HepG2 (cell line): ENCODE results near the gene NECTIN2. TPM values are rescaled to one million over a fixed set of nuclear protein-coding genes. Genes with fewer than 3 reads are reported as not detected.

Experiments used
- AHR ChIP-seq: IDR thresholded peaks from 2 replicates; pipeline ENCODE4 v1.6.1; 2018; ENCODE audit warnings: missing genetic modification reagents, missing compliant biosample characterization
- ARID3A ChIP-seq: IDR thresholded peaks from 2 replicates; pipeline ENCODE4 v1.6.1; 2012; ENCODE audit warnings: low read depth, low read length, improper control_type of control experiment
- FOXO1 ChIP-seq: sonication (generic); formaldehyde crosslinking; IDR thresholded peaks from 2 replicates; pipeline ENCODE4 v1.4.0; 2020; ENCODE audit warnings: missing genetic modification reagents
- PAX8 ChIP-seq: sonication (generic); formaldehyde crosslinking; IDR thresholded peaks from 2 replicates; pipeline ENCODE4 v1.8.0; 2022; ENCODE audit warnings: mild to moderate bottlenecking, missing genetic modification reagents, borderline replicate concordance
- PCBP1 ChIP-seq: fragments of 200-400 bp; formaldehyde crosslinking; IDR thresholded peaks from 2 replicates; pipeline ENCODE4 v1.6.1; 2017; ENCODE audit warnings: mild to moderate bottlenecking, low read depth, low read length, borderline replicate concordance
- PRPF4 ChIP-seq: fragments of 200-400 bp; formaldehyde crosslinking; IDR thresholded peaks from 2 replicates; pipeline ENCODE4 v1.6.1; 2016; ENCODE audit warnings: low read length, low read depth; ENCODE audit not compliant: poor library complexity, severe bottlenecking
- SATB2 ChIP-seq: sonication (generic); formaldehyde crosslinking; IDR thresholded peaks from 2 replicates; pipeline ENCODE4 v1.5.0; 2020; ENCODE audit warnings: missing genetic modification reagents
- SP4 ChIP-seq: sonication (generic); formaldehyde crosslinking; IDR thresholded peaks from 2 replicates; pipeline ENCODE4 v1.8.1; 2023; ENCODE audit warnings: mild to moderate bottlenecking, missing genetic modification reagents
- TOPORS ChIP-seq: sonication (generic); formaldehyde crosslinking; IDR thresholded peaks from 2 replicates; pipeline ENCODE4 v1.8.0; 2023; ENCODE audit warnings: mild to moderate bottlenecking, missing genetic modification reagents
- ZFP36L2 ChIP-seq: sonication (generic); formaldehyde crosslinking; IDR thresholded peaks from 2 replicates; pipeline ENCODE4 v1.4.0; 2020; ENCODE audit warnings: missing genetic modification reagents
- ZNF136 ChIP-seq: sonication (generic); formaldehyde crosslinking; IDR thresholded peaks from 2 replicates; pipeline ENCODE4 v1.8.1; 2022; ENCODE audit warnings: low read depth, mild to moderate bottlenecking, moderate library complexity, missing genetic modification reagents
- ZNF253 ChIP-seq: sonication (generic); formaldehyde crosslinking; IDR thresholded peaks from 2 replicates; pipeline ENCODE4 v1.8.0; 2022; ENCODE audit warnings: mild to moderate bottlenecking, missing genetic modification reagents, borderline replicate concordance
- ZNF432 ChIP-seq: sonication (generic); formaldehyde crosslinking; IDR thresholded peaks from 2 replicates; pipeline ENCODE4 v1.5.0; 2020; ENCODE audit warnings: missing genetic modification reagents, mild to moderate bottlenecking, borderline replicate concordance
- ZNF672 ChIP-seq: sonication (generic); formaldehyde crosslinking; IDR thresholded peaks from 2 replicates; pipeline ENCODE4 v1.8.1; 2022; ENCODE audit warnings: missing genetic modification reagents
- ZNF737 ChIP-seq: sonication (generic); formaldehyde crosslinking; IDR thresholded peaks from 2 replicates; pipeline ENCODE4 v1.5.0; 2020; ENCODE audit warnings: missing genetic modification reagents, mild to moderate bottlenecking, borderline replicate concordance
- ZNF879 ChIP-seq: sonication (generic); formaldehyde crosslinking; IDR thresholded peaks from 2 replicates; pipeline ENCODE4 v1.8.1; 2023; ENCODE audit warnings: missing genetic modification reagents
- ZSCAN5A ChIP-seq: sonication (generic); formaldehyde crosslinking; IDR thresholded peaks from 2 replicates; pipeline ENCODE4 v1.8.0; 2022; ENCODE audit warnings: mild to moderate bottlenecking, missing genetic modification reagents, borderline replicate concordance
- polyA plus RNA-seq, 8 experiments: library from polyadenylated mRNA; depleted of rRNA in 3 of 8; stranded (reverse) in 7 of 8; unstranded in 1 of 8; fragments of >200 nt; fragmentation: Illumina TruSeq in 4 of 8; extraction: Trizol in 4 of 8; gene quantifications; 2 replicates each; pipeline versions ENCODE4 v1.2.1 to v1.2.3, GENCODE V29; 2011 to 2016; ENCODE audit warnings: low read depth in 4 of 8, missing spikeins in 1 of 8, mixed read lengths in 1 of 8; ENCODE audit not compliant: insufficient read depth in 1 of 8
- total RNA-seq, 5 experiments: library from RNA; depleted of rRNA; stranded (reverse); fragments of >200 nt; fragmentation: Illumina TruSeq; extraction: Trizol; gene quantifications; 2 replicates each; pipeline ENCODE4 v1.2.3, GENCODE V29; 2016; ENCODE audit warnings: low read depth in 1 of 5
- TF ChIP-seq, protein P1 (sequence below): sonication (generic); formaldehyde crosslinking; conservative IDR thresholded peaks from 2 replicates; pipeline ENCODE4 v1.4.0; 2020; ENCODE audit warnings: missing genetic modification reagents
- TF ChIP-seq, protein P2 (sequence below): sonication (generic); formaldehyde crosslinking; IDR thresholded peaks from 2 replicates; pipeline ENCODE4 v1.9.0; 2021; ENCODE audit warnings: missing genetic modification reagents, borderline replicate concordance
- TF ChIP-seq, protein P3 (sequence below): sonication (generic); formaldehyde crosslinking; IDR thresholded peaks from 2 replicates; pipeline ENCODE4 v1.8.0; 2022; ENCODE audit warnings: mild to moderate bottlenecking, missing genetic modification reagents, moderate library complexity

The NECTIN2 gene
- total and polyA plus RNA-seq, 2 of the 13 experiments (the other 11 are each of a cell fraction or from before 2014, with no cell fraction given) = 75.4 to 114 TPM

DNA sequence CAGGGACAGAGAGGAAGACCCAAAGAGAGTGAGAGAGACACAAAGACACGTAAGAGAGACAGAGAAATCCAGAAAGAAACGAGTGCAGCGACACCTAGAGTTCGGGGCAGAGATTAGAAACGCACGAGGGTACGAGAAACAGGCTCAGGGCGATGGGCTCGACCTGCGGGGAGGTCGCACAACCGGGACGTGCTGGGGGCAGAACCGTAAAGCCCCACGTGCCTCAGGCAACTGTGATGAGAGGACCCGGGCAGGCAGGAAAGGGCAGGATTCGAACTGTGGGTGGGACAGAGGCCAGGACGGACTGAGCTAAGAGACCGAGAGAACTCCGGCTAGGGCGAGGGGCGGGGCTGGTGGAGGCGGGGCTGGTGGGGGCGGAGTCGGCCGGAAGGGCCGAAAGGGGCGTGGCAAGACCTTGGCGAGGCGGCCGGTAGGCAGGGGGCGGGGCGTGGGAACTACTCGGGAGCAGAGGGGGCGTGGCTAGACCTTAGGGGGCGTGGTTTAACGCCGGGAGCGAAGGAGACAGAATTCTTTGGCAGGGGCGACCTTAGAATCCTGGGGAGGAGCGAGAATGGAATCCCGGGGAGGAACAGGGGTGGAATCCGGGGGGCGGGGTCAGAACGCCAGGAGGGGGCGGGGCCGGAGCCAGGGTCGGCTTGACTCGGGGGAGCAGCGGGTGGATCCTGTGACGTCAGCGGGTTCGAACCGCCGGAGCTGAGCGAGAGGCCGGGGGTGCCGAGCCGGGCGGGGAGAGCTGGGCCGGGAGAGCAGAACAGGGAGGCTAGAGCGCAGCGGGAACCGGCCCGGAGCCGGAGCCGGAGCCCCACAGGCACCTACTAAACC is at the start of gene NECTIN2 (continued):
- TF ChIP-seq AHR (CRISPR knock-in tag) (no peak), FOXO1 (CRISPR knock-in tag) (no peak), PRPF4 (no peak), ZNF136 (CRISPR knock-in tag) (0 out of 2 replicates have a peak, but pooled peaks have one; percentile 38), ZSCAN5A (CRISPR knock-in tag) (no peak), TOPORS (CRISPR knock-in tag) (no peak), ZNF253 (no peak), SP4 (peak; percentile 74; the same call in 1 of the 2 replicates), ZNF879 (CRISPR knock-in tag) (no peak), ARID3A (peak; percentile 37; the same call in 1 of the 2 replicates), ZNF737 (CRISPR knock-in tag) (no peak), PCBP1 (no peak), PAX8 (CRISPR knock-in tag) (no peak), ZFP36L2 (CRISPR knock-in tag) (no peak), ZNF672 (0 out of 2 replicates have a peak, but pooled peaks have one; percentile 6), ZNF432 (CRISPR knock-in tag) (no peak), SATB2 (CRISPR knock-in tag) (no peak)
- TF ChIP-seq, protein P1, sequence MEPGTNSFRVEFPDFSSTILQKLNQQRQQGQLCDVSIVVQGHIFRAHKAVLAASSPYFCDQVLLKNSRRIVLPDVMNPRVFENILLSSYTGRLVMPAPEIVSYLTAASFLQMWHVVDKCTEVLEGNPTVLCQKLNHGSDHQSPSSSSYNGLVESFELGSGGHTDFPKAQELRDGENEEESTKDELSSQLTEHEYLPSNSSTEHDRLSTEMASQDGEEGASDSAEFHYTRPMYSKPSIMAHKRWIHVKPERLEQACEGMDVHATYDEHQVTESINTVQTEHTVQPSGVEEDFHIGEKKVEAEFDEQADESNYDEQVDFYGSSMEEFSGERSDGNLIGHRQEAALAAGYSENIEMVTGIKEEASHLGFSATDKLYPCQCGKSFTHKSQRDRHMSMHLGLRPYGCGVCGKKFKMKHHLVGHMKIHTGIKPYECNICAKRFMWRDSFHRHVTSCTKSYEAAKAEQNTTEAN (CRISPR knock-in tag) = no peak
- TF ChIP-seq, protein P2, sequence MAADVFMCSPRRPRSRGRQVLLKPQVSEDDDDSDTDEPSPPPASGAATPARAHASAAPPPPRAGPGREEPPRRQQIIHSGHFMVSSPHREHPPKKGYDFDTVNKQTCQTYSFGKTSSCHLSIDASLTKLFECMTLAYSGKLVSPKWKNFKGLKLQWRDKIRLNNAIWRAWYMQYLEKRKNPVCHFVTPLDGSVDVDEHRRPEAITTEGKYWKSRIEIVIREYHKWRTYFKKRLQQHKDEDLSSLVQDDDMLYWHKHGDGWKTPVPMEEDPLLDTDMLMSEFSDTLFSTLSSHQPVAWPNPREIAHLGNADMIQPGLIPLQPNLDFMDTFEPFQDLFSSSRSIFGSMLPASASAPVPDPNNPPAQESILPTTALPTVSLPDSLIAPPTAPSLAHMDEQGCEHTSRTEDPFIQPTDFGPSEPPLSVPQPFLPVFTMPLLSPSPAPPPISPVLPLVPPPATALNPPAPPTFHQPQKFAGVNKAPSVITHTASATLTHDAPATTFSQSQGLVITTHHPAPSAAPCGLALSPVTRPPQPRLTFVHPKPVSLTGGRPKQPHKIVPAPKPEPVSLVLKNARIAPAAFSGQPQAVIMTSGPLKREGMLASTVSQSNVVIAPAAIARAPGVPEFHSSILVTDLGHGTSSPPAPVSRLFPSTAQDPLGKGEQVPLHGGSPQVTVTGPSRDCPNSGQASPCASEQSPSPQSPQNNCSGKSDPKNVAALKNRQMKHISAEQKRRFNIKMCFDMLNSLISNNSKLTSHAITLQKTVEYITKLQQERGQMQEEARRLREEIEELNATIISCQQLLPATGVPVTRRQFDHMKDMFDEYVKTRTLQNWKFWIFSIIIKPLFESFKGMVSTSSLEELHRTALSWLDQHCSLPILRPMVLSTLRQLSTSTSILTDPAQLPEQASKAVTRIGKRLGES = no peak
- TF ChIP-seq, protein P3, sequence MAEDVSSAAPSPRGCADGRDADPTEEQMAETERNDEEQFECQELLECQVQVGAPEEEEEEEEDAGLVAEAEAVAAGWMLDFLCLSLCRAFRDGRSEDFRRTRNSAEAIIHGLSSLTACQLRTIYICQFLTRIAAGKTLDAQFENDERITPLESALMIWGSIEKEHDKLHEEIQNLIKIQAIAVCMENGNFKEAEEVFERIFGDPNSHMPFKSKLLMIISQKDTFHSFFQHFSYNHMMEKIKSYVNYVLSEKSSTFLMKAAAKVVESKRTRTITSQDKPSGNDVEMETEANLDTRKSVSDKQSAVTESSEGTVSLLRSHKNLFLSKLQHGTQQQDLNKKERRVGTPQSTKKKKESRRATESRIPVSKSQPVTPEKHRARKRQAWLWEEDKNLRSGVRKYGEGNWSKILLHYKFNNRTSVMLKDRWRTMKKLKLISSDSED (CRISPR knock-in tag) = no peak
